ENCODE measurements around the gene NUBP2.

The NUBP2 gene

GRCh38 chr16:1779741-1780676 lies 2.8 kb upstream of the NUBP2 start:
- Histone ChIP-seq H3K9ac (ENCODE audit: low read depth, low read length) (no peak overlapping the region), H3K27ac (ENCODE audit: low read depth, low read length) (no peak overlapping the region), H3K36me3 (ENCODE audit: insufficient read depth, low read length) (peaks cover 36% of the 10 kb centered on the region), H3K4me1 (ENCODE audit: insufficient read depth, low read length) (no peaks in the 10 kb centered on the region; the same call in 1 of the 2 replicates), H3K4me3 (ENCODE audit: low read length) (no peak overlapping the region), H3K9me3 (ENCODE audit: insufficient read depth, low read depth, low read length) (no peaks in the 10 kb centered on the region), H3K27me3 (ENCODE audit: insufficient read depth, low read length) (no peaks in the 10 kb centered on the region)
- 92% methylated on average over 27 of the region's 27 CpGs for WGBS

GRCh38 chr16:1780677-1781072 lies 2.1 kb upstream of the NUBP2 start:
- peaks cover 35% of the 10 kb centered on the region for H3K36me3 ChIP-seq (ENCODE audit: insufficient read depth, low read length)
- no peaks in the 10 kb centered on the region; the same call in 1 of the 2 replicates for H3K4me1 ChIP-seq (ENCODE audit: insufficient read depth, low read length)
- no peak overlapping the region for H3K9ac ChIP-seq (ENCODE audit: low read depth, low read length)
- WGBS = 90% methylated on average over 6 of the region's 6 CpGs
- no peaks in the 10 kb centered on the region for H3K27me3 ChIP-seq (ENCODE audit: insufficient read depth, low read length)
- H3K4me3 ChIP-seq (ENCODE audit: low read length) = peak overlapping the region; percentile 98; the same call in 1 of the 2 replicates
- H3K27ac ChIP-seq (ENCODE audit: low read depth, low read length) = no peak overlapping the region
- no peaks in the 10 kb centered on the region for H3K9me3 ChIP-seq (ENCODE audit: insufficient read depth, low read depth, low read length)

DNA sequence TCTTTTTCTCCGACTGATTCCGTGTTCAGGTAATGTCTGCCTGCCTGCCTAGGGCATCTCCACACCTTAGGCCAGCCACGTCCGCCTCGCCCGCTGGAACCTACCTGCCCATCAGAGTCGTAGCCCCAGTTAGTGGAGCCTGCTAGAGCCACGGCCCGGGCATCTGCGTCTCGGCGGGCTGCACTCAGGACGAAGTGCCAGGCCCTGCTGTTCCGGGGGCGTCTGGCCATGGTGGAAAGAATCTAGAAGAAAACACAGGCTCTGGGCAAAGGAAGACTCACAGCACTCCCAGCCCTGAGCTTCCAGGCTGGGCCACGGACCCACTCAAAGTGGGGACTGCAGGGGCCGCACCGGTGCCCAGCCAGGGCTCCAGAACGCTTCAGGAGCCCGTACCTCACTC lies 1.5 kb upstream of the NUBP2 start:
- no peaks in the 10 kb centered on the region; the same call in 1 of the 2 replicates for H3K4me1 ChIP-seq (ENCODE audit: insufficient read depth, low read length)
- WGBS = 86% methylated on average over 20 of the region's 20 CpGs
- peak overlapping the region; percentile 85 for H3K9ac ChIP-seq (ENCODE audit: low read depth, low read length)
- H3K4me3 ChIP-seq (ENCODE audit: low read length) = peak overlapping the region; percentile 98
- H3K27me3 ChIP-seq (ENCODE audit: insufficient read depth, low read length) = no peaks in the 10 kb centered on the region
- peaks cover 34% of the 10 kb centered on the region for H3K36me3 ChIP-seq (ENCODE audit: insufficient read depth, low read length)
- no peaks in the 10 kb centered on the region for H3K9me3 ChIP-seq (ENCODE audit: insufficient read depth, low read depth, low read length)
- no peak overlapping the region for H3K27ac ChIP-seq (ENCODE audit: low read depth, low read length)

GRCh38 chr16:1781758-1782407 lies 877 bp upstream of the NUBP2 start:
- H3K36me3 ChIP-seq (ENCODE audit: insufficient read depth, low read length) = peaks cover 31% of the 10 kb centered on the region
- no peaks in the 10 kb centered on the region for H3K9me3 ChIP-seq (ENCODE audit: insufficient read depth, low read depth, low read length)
- WGBS = 2% methylated on average over 70 of the region's 70 CpGs
- no peaks in the 10 kb centered on the region; the same call in 1 of the 2 replicates for H3K4me1 ChIP-seq (ENCODE audit: insufficient read depth, low read length)
- peak overlapping the region; percentile 98 for H3K4me3 ChIP-seq (ENCODE audit: low read length)
- H3K27me3 ChIP-seq (ENCODE audit: insufficient read depth, low read length) = no peaks in the 10 kb centered on the region
- H3K27ac ChIP-seq (ENCODE audit: low read depth, low read length) = peak overlapping the region; percentile 57; the same call in 1 of the 2 replicates
- peak overlapping the region; percentile 85 for H3K9ac ChIP-seq (ENCODE audit: low read depth, low read length)

- no peaks in the 10 kb centered on the region for H3K27me3 ChIP-seq (ENCODE audit: insufficient read depth, low read length)
Observed at GRCh38 chr16:1784977-1785845, 2.5 kb downstream of the NUBP2 start.

GRCh38 chr16:1785846-1786170 lies 3.0 kb downstream of the NUBP2 start:
- H3K4me3 ChIP-seq (ENCODE audit: low read length) = no peak overlapping the region
- H3K36me3 ChIP-seq (ENCODE audit: insufficient read depth, low read length) = peaks cover 34% of the 10 kb centered on the region
- WGBS = 94% methylated on average over 14 of the region's 14 CpGs
- H3K4me1 ChIP-seq (ENCODE audit: insufficient read depth, low read length) = no peaks in the 10 kb centered on the region; the same call in 1 of the 2 replicates
- H3K27me3 ChIP-seq (ENCODE audit: insufficient read depth, low read length) = no peaks in the 10 kb centered on the region
- H3K9me3 ChIP-seq (ENCODE audit: insufficient read depth, low read depth, low read length) = no peaks in the 10 kb centered on the region
- H3K27ac ChIP-seq (ENCODE audit: low read depth, low read length) = no peak overlapping the region
- H3K9ac ChIP-seq (ENCODE audit: low read depth, low read length) = no peak overlapping the region

More at GRCh38 chr16:1784977-1785845, 2.5 kb downstream of the NUBP2 start:
- H3K36me3 ChIP-seq (ENCODE audit: insufficient read depth, low read length) = peaks cover 36% of the 10 kb centered on the region
- no peak overlapping the region for H3K4me3 ChIP-seq (ENCODE audit: low read length)
- H3K9me3 ChIP-seq (ENCODE audit: insufficient read depth, low read depth, low read length) = no peaks in the 10 kb centered on the region
- H3K27ac ChIP-seq (ENCODE audit: low read depth, low read length) = no peak overlapping the region
- no peaks in the 10 kb centered on the region; the same call in 1 of the 2 replicates for H3K4me1 ChIP-seq (ENCODE audit: insufficient read depth, low read length)
- H3K9ac ChIP-seq (ENCODE audit: low read depth, low read length) = no peak overlapping the region
- 97% methylated on average over 26 of the region's 26 CpGs for WGBS

GRCh38 chr16:1786242-1787055 lies 3.7 kb downstream of the NUBP2 start:
- H3K36me3 ChIP-seq (ENCODE audit: insufficient read depth, low read length) = peaks cover 30% of the 10 kb centered on the region
- H3K9ac ChIP-seq (ENCODE audit: low read depth, low read length) = no peak overlapping the region
- no peaks in the 10 kb centered on the region for H3K27me3 ChIP-seq (ENCODE audit: insufficient read depth, low read length)
- WGBS = 95% methylated on average over 51 of the region's 51 CpGs
- H3K9me3 ChIP-seq (ENCODE audit: insufficient read depth, low read depth, low read length) = no peaks in the 10 kb centered on the region
- H3K4me1 ChIP-seq (ENCODE audit: insufficient read depth, low read length) = no peaks in the 10 kb centered on the region; the same call in 1 of the 2 replicates
- H3K27ac ChIP-seq (ENCODE audit: low read depth, low read length) = no peak overlapping the region
- H3K4me3 ChIP-seq (ENCODE audit: low read length) = no peak overlapping the region

DNA sequence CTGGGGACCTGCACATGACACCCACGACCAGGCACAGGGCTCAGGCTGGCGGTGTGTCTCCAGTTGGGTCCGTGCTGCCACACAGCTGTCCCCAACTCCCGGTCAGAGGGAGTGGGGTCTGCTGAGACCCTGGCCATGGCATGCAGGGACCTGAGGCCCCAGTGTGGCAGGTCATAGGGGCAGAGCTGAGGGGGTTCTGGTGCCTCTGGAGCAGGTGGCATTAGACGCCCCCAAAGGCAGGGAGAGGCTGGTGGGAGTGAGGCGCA lies 4.2 kb downstream of the NUBP2 start:
- no peak overlapping the region for H3K9ac ChIP-seq (ENCODE audit: low read depth, low read length)
- no peak overlapping the region for H3K4me3 ChIP-seq (ENCODE audit: low read length)
- peaks cover 30% of the 10 kb centered on the region for H3K36me3 ChIP-seq (ENCODE audit: insufficient read depth, low read length)
- H3K27me3 ChIP-seq (ENCODE audit: insufficient read depth, low read length) = no peaks in the 10 kb centered on the region
- WGBS = 94% methylated on average over 6 of the region's 6 CpGs
- H3K9me3 ChIP-seq (ENCODE audit: insufficient read depth, low read depth, low read length) = no peaks in the 10 kb centered on the region
- H3K4me1 ChIP-seq (ENCODE audit: insufficient read depth, low read length) = no peaks in the 10 kb centered on the region
- no peak overlapping the region for H3K27ac ChIP-seq (ENCODE audit: low read depth, low read length)

DNA sequence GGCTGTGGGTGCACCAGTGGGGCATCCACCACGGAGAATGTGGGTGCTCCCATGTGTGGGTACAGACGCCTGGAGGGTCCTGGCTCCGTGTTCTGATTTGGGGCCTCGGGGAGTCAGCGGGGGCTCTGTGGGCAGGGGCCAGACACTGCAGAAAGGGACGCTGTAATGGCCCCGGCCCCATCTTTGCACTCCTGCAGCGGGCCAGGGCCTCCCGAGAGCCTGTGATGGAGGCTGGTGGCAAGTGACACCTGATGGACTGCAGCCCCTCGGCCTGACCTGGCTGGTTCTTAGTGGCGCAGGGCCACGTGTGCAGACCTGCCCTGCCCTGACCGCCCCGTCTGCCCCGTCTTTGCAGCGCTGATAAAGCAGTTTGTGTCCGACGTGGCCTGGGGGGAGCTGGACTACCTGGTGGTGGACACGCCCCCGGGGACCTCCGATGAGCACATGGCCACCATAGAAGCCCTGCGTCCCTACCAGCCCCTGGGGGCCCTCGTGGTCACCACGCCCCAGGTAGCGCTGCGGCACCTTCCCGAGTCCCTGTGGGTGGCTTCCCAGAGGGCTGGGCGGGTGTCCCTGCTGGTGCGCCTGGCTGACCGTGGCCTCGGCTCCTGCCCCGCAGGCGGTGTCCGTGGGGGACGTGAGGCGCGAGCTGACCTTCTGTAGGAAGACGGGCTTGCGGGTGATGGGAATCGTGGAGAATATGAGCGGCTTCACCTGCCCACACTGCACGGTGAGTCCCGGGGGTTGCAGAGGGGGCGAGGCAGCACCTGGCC lies 4.7 kb downstream of the NUBP2 start:
- WGBS = 96% methylated on average over 44 of the region's 44 CpGs
- Histone ChIP-seq H3K27me3 (ENCODE audit: insufficient read depth, low read length) (no peaks in the 10 kb centered on the region), H3K27ac (ENCODE audit: low read depth, low read length) (no peak overlapping the region), H3K9ac (ENCODE audit: low read depth, low read length) (no peak overlapping the region), H3K9me3 (ENCODE audit: insufficient read depth, low read depth, low read length) (no peaks in the 10 kb centered on the region), H3K4me1 (ENCODE audit: insufficient read depth, low read length) (no peaks in the 10 kb centered on the region), H3K4me3 (ENCODE audit: low read length) (no peak overlapping the region), H3K36me3 (ENCODE audit: insufficient read depth, low read length) (peaks cover 30% of the 10 kb centered on the region)
